Fibroblast of skin of abdomen (primary cell): ENCODE results near the gene LRBA.
"Not testable (repeated sequence)": the region's sequence is repeated elsewhere in the genome, so short reads cannot be mapped to it uniquely, and the experiment has no call there.

ENCODE experiments used
- DNase-seq: peaks from one replicate; pipeline ENCODE4 v3.0.0-alpha.2; 2013

Gene LRBA

DNA sequence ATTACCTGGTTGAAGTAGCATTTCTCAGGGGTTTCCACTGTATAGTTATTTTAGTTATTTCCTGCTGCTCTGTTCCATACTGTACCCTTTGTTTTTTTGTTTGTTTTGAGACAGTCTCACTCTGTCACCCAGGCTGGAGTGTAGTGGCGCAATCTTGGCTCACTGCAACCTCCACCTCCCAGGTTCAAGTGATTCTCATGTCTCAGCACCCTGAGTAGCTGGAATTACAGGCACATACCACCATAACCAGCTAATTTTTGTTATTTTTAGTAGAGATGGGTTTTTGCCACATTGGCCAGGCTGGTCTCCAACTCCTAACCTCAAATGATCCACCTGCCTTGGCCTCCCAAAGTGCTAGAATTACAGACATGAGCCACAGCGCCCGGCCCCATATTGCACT, 457.3 kb downstream of the LRBA start:
- not testable (repeated sequence) for DNase-seq

DNA sequence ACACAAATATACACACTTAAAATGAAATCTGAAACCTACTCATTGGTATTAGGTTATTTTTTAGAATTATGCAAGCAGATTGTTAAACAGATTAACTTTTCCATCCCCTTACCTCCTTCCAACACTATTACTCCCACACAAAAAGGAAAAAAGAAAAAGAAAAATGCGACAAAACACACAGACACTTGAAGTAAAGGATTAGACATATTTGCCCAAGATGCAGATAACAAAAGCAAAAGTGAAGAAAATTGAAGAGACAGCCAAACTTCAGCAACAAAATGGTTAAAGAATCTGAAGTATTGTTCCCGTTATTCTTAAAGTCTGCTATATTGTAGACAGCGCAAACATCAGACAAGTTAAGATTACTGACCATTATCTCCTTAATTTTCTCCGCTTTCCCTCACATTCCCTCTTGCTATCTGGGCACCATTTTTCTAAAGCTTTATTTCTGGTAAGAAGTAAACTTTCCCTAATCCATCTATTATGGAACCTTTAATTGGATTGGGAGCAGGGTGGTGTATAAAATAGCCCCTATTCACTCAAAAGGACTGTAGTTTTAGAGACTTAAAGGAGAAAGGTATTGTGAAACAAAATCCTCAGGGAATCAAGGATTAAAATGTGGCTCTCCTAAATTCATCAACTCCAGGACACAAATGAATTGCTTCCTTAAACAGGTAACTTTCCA, 467.8 kb downstream of the LRBA start:
- DNase-seq, result no peak

DNA sequence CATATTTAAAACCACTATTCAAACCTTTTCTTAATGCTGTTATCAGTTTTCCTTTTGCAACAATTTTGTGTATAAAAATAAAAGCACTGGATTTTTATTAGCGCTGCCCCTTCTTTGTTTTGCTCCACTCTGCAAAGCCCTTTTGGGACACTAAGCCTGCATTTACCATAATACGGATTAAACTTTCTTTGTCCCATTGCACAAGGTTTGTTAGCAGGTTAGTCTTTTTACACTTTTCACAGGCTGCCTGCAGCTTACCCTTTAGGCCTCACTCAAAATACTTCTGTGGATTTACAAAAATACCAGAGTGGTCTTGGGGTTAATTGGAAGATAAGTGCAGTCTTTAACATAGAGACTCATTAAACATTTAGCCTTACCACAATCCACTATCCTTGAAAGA, 468.8 kb downstream of the LRBA start:
- no peak for DNase-seq

DNA sequence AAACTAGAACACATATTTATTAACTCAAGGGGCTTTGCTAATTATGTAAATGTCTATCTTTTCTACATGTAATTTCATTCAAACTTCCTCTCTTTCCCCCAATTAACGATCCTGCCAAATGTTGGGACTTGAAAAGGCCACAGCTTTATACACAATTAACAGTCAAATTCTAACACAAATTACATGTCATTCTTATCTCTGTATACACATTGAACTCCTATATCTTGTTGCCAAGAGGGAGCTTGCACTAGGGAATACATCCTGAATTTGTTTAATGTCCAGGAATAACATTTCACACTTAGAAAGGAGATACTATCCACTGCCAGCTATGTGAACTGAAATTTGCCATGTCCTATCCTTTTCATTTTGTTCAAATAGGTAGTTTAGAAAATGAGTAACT, 472.0 kb downstream of the LRBA start:
- no peak for DNase-seq

DNA sequence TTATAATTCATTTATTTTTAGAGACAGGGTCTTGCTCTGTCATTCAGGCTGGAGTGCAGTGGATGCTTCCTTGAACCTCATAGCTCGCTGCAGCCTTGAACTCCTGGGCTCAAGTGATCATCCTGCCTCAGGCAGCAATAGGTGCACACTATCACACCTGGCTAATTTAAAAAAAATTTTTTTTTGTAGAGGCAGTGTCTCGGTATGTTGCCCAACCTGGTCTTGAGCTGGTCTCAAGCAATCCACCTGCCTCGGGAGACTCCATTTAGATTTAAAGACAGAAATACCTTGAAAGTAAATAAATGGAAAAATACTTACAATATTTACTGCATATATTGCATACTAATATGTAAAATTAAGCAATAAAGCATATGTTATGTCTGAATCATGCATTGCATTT, 473.4 kb downstream of the LRBA start:
- DNase-seq, result no peak

DNA sequence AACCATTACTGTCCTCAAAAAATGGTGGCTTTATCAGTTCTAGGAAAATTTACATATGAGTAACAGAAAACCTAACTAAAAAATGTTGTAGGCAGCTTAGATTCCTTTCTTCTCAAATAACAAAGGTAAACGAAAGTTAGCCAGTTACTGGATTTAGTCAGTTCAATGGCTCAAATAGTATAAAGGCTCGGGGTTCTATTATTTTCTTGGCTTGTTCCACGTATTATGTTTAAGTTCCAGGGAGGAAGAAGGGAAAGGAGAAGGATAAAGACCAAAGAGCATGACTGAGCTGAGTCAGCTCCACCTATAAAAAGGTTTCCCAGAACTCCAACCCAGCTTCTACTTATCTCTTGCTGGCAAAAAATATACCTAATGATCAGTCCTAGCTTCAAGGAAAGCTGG, 474.1 kb downstream of the LRBA start:
- DNase-seq, result no peak

DNA sequence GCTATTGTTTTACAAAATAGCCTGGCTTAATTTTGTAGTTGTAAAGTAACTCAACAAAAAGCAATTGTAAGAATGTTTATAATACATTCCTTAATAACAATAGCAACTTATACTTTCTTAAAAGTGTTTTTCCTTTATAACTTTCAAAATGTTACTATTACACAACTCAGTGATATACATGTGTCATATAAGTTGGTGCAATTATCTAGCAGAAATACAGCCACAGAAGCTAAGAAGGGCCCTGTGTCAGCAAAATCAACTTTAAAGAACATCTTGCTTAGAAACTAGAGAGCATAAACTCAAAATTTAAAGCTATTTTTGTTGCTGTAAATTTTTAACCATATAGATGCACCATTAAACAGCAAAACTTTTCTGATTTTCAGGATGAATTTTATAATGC, 474.5 kb downstream of the LRBA start:
- no peak for DNase-seq

DNA sequence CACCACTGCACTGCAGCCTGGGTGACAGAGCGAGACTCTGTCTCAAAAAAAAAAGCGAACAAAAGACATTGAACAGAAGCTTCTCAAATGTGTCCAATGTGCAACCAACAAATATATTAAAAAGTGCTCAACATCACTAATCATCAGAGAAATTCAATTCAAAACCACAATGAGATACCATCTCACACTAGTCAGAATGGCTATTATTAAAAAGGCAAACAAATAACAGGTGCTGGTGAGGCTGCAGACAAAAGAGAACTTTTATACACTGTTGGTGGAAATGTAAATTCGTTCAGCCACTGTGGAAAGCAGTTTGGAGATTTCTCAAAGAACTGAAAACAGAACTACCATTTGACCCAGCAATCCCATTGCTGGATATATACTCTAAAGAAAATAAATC, 477.2 kb downstream of the LRBA start:
- not testable (repeated sequence) for DNase-seq

DNA sequence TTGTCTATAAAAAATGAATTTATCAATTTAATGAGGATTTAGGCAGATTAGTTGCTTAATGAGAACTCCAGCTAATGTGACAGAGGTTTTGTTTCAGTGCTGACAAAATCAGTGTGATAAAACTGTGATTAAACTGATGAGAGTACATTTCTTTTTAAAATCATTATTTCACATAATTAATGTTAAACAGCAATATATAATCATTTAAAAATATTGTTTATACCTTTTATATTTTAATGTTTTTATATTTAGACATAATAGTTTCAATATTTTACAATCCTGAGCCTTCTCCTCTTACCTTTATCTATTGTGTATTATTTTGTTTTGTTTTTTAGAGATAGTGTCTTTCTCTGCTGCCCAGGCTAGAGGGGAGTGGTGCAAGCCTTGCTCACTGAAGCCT, 480.3 kb downstream of the LRBA start:
- DNase-seq, result no peak

DNA sequence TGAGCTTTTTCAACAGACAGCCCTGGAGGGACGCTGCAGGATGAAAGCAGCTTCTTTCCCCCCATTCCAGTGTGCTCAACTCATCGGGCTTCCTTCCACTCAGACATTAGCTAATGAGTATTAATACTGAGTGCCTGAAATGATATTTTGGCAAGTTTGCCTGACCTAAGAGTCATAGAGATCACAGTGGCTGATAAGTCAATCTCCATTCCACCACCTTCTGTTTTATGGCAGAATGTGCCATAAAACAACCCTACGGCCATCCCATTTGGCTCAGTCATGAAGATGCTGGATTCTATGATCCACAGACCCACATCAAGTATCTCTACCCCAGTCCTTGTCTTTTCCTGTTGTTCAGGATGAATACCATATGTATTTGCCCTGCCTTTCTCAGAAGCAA, 481.4 kb downstream of the LRBA start:
- DNase-seq, result no peak

DNA sequence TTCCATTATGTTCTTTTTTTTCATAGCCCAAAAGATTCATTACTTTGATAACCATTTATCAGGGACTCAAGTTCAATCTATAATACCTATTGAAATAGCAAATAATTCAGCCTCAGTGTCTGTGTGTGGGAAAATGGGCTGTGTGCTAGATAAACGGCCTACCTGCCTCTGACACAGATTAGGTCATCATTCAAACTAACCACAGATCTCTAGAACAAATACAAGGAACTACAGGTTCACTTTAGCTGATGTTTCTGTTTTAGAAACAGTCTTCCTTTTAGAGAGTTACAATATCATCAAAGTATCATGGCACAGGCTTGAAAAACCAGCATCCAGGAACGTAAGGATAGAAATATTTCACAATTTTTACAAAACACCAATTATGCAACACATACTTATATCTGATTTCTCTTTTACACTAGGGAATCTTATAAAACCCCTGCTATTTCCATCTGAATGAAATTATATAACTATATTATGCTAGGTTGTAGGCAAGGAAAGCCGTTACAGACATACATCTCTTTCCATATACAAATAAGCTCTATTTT, 489.7 kb downstream of the LRBA start:
- DNase-seq, result no peak

DNA sequence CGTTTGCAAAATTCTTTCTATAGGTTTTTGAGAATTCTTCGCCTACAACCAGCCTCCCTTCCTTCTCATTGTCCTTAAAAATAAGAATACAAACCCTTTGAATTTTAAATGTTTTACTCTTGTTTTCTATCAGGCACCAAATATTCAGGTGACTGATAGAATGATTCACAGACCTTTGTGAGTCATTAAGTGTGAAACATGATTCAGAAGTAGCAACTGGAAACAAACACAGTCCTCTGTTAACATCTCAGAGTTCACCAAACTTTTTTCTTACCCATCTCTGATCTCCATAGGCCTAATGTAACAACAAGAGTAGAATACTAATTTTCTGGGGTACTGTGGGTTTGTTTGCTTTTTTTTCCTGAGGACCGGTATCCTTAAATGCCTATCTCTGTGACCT, 496.5 kb downstream of the LRBA start:
- peak; percentile 14 for DNase-seq

DNA sequence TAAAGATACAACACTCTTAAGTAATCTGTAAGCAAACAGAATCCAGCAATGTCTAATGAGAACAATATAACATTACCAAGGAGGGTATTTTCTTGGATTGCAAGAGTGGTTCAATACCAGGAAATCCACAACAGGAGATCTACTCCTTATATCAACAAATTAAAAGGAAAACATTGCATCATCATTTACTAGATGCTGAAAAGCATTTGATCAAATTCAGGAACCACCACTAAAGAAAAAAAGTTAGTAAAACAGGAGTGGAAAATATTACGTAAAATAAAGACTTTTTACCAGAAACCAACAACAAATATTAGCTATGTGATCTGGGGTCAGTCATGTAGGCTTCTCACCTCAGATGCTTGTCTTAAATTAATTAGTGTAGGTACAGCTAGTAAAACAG, 499.9 kb downstream of the LRBA start:
- DNase-seq, result no peak

DNA sequence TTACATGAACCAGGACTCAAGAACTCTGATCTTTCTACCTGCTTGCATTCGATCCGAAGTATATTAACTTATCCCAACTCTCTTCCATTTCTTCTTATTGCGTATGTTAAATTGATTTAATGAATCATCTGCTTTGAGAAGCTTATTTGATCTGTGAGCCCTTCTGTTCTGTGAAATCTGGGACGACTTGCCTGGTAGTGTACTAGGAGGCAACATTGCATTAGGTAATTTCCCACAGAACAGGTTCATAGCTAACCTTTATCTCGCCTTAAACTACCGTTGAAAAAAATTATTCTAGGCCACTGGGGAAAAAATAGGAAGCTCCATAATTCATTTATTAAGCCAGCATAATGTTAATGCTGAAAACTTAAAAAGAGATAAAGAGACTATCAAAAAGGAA, 500.4 kb downstream of the LRBA start:
- no peak for DNase-seq

DNA sequence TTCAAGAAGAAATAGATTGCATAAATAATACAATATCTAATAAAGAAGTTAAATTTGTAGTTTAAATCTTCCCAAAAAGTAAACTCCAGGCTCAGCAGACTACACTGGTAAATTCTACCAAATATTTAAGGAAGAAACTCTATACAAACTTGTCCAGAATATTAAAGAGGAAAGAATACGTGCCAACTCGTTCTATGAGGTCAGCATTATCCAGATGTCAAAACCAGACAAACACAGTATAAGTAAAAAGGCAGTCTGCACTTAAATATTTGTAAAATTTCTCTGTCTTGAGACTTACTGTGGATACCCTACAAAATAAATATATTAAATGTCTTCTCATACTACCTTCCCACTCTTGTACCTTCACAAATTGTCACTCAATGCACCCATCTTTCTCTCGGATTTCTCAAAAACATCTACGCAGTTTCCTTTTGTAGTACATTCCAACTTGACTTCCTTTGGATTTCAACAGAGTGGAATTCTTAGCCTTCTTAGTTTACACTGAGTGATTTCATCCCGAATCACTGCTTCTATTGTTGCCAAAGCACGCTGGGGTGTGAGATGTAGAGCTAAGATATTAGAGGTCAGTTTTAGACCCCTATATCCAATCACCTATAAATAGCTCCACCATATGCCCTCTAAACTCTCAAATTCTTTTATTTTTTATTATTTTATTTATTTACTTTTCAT, 504.8 kb downstream of the LRBA start:
- peak; percentile 83 for DNase-seq

DNA sequence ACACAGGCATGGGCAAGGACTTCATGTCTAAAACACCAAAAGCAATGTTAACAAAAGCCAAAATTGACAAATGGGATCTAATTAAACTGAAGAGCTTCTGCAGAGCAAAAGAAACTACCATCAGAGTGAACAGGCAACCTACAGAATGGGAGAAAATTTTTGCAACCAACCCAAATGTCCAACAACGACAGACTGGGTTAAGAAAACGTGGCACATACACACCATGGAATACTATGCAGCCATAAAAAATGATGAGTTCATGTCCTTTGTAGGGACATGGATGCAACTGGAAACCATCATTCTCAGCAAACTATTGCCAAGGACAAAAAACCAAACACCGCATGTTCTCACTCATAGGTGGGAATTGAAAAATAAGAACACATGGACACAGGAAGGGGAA, 507.4 kb downstream of the LRBA start:
- not testable (repeated sequence) for DNase-seq

DNA sequence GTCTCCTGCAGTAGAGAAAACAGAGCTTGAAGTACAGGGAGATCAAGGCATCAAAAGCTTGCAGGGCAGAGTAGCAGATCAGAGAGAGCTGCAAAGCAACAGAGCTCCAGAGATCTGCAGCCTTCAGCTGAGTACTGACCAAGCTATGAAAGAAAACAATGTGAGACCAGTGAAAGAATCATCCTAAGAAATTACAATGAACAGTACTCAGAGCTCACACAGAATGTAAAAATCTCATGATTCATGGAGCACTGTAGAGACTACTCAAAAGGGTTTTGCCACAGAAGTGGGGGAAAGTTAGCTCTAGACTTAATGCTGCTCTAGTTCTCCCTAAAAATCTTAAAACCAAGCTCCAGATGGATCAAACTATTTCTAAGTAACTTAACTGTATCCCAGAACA, 513.1 kb downstream of the LRBA start:
- DNase-seq, result peak; percentile 35

DNA sequence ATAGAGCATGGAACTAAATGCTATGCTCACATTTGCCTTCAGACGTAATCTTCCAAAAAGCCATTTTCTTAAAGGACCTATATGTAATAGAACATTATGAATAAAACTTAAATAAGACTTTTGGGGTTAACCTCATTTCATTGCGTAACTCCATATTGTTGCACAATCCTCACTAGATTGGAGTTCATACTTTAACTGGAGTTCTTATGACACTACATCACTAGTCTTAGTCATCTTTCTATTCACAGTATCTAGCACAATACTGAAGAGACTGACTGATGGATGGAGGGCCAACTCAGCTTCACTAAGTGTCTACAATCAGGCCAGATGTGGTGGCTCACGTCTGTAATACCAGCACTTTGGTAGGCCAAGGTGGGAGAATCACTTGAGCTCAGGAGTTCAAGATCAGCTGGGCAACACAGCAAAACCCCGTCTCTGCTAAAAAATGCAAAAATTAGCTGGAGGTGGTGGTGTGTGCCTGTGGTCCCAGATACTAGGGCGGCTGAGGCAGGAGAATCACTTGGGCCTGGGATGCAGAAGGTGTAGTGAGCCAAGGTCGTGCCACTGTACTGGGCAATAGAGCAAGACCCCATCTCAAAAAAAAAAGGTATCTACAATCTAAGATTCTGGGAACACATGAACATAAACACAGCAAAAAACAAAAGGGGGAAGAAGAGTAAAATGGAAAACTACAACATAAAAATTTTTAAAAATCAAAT, 513.9 kb downstream of the LRBA start:
- peak; percentile 88 for DNase-seq

DNA sequence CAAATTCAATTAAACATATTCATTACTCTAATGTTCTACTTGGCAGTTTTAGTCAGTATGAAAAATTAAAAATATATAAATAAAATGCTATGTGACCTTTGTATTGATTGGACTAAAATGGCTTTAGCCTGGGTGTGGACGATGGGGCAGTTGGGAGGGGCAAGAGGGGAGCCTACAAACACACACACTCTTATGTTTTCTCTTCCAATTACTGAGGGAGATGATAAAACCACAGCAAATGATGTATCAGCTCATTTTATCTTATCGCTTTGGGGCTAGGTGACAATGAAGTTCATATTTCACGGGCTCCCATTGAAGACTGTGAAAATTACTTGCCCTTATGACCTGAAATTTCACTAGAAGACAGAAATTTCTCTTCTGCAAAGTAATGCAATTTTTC, 517.5 kb downstream of the LRBA start:
- no peak for DNase-seq

DNA sequence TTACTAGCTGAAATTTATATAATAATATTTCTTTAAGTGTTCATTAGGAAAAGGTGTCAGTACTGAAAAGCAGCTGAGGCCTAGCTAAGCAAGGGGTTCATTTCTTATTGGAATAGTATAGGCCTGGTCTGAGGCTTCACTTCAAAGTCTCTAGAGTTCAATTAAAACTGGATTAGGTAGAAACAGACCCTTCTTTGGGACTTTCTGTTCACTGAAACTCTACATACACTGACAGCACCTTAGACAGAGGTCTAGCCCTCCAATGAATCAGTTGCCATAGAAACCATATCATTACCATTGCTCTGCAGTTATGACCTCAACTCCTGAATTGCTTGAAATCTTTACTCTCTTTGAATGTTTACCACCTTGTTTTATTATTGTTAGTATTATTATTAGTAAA, 519.5 kb downstream of the LRBA start:
- no peak for DNase-seq

DNA sequence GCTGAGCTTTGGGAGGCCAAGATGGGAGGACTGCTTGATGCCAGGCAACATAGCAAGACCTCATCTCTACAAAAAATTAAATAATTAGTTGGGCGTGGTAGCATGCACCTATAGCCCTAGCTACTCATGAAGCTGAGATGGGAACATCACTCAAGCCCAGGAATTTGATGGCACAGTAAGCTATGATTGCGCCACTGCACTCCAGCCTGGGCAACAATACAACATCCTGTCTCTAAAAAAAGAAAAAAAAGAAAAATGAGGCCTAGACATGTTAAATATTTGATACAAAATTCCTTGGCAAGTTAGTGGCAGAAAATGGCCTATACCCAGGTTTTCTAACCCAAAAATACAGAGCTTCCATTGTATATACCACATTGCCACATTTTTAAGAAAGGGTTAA, 521.2 kb downstream of the LRBA start:
- peak; percentile 35 for DNase-seq

DNA sequence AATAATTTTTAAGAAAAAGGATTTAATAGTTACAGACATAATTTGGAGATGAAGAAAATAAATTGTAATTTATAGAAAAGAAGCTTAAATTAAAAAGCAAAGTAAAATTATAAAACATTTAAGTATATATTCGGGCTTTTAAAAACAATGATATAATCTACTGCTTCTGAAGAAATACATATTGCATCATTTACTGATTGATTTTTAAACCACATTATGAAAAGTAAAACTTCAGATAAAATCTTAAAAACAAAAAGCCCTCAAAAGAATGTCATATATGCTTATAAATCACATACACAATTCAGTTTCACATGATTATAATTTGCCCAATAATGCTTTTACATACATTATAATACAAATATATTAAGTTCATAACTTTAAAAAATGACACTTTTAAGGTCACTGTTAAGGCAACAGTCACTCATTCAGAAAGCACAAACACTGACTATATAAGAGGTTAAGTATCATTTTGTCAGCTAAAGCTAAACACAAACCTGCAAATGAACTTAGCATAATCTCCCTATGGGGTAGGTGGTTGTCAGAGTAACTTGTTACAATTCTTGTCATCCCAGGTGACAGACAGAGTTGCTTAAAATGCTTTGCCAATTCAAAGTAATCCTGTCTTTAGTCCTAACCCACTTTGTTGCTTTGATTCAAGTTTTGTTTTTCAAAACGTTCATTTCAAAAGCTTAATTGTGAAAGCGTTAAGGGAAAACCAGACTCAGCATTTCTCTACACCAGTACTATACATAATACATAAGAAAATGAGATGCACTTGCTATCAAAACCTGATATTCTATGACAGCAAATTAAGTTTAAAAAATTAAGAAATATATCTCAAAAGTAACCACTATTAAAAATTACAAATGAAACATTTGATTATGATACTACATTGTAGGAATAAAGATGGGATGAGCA, 523.7 kb downstream of the LRBA start:
- no peak for DNase-seq

DNA sequence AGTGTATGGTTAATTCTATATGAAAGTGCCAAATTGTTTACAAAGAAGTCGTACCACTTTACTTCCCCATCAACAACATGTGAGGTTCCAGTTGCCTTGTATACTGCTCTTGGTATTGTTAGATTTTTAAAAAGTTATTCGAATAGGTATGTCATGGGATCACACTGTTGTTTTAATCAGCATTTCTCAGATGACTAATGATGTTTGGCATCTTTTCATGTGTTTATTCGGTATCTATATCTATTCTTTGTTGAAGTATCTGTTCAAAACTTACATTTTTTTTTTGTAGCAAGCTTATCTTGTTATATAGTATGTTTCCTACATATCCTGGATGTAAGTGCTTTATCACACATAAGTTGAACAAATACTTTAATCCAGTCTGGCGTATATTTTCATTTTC, 532.5 kb downstream of the LRBA start:
- DNase-seq, result no peak
